HepG2 (cell line): ENCODE measurements around the gene ALG8. TPM values are rescaled to one million over a fixed set of nuclear protein-coding genes. Genes with fewer than 3 reads are reported as not detected.

Source experiments
- AHR ChIP-seq: IDR thresholded peaks from 2 replicates; pipeline ENCODE4 v1.6.1; 2018; ENCODE audit warnings: missing genetic modification reagents, missing compliant biosample characterization
- ARID3A ChIP-seq: IDR thresholded peaks from 2 replicates; pipeline ENCODE4 v1.6.1; 2012; ENCODE audit warnings: low read depth, low read length, improper control_type of control experiment
- ATM ChIP-seq: fragments of 450-650 bp; IDR thresholded peaks from 2 replicates; pipeline ENCODE4 v1.7.1; 2017; ENCODE audit warnings: mild to moderate bottlenecking, borderline replicate concordance
- CCDC6 ChIP-seq: sonication (generic); formaldehyde crosslinking; IDR thresholded peaks from 2 replicates; pipeline ENCODE4 v1.8.1; 2022; ENCODE audit warnings: mild to moderate bottlenecking, missing genetic modification reagents, moderate library complexity
- DNMT1 ChIP-seq: sonication (generic); formaldehyde crosslinking; IDR thresholded peaks from 2 replicates; pipeline ENCODE4 v1.5.1; 2020; ENCODE audit warnings: mild to moderate bottlenecking, missing genetic modification reagents
- ELF3 ChIP-seq: IDR thresholded peaks from 2 replicates; pipeline ENCODE4 v1.6.1; 2016; ENCODE audit warnings: missing genetic modification reagents, missing compliant biosample characterization
- HNF4G ChIP-seq, 2 experiments: sonication (generic) in 1 of 2; formaldehyde crosslinking in 1 of 2; IDR thresholded peaks; 2 replicates each; pipeline versions ENCODE4 v1.4.0 to v1.6.1; 2011 to 2020; ENCODE audit warnings: borderline replicate concordance in 2 of 2, low read depth in 2 of 2, mild to moderate bottlenecking in 2 of 2, low read length in 1 of 2, missing genetic modification reagents in 1 of 2, moderate library complexity in 1 of 2
- IRX3 ChIP-seq: sonication (generic); formaldehyde crosslinking; IDR thresholded peaks from 2 replicates; pipeline ENCODE4 v1.8.1; 2023; ENCODE audit warnings: mild to moderate bottlenecking, low read depth, missing genetic modification reagents, borderline replicate concordance
- KDM4B ChIP-seq: sonication (generic); formaldehyde crosslinking; IDR thresholded peaks from 2 replicates; pipeline ENCODE4 v1.4.0; 2020; ENCODE audit warnings: missing genetic modification reagents
- KLF16 ChIP-seq, 2 experiments: sonication (generic) in 1 of 2; formaldehyde crosslinking in 1 of 2; IDR thresholded peaks; 2 replicates each; pipeline versions ENCODE4 v1.6.1 to v1.8.0; 2016 to 2023; ENCODE audit warnings: missing genetic modification reagents in 2 of 2, missing compliant biosample characterization in 1 of 2
- MTF2 ChIP-seq: sonication (generic); formaldehyde crosslinking; IDR thresholded peaks from 2 replicates; pipeline ENCODE4 v1.5.0; 2020; ENCODE audit warnings: missing genetic modification reagents, borderline replicate concordance
- NFKBIZ ChIP-seq: IDR thresholded peaks from 2 replicates; pipeline ENCODE4 v1.6.1; 2018; ENCODE audit warnings: missing genetic modification reagents, missing compliant biosample characterization
- PCBP1 ChIP-seq: fragments of 200-400 bp; formaldehyde crosslinking; IDR thresholded peaks from 2 replicates; pipeline ENCODE4 v1.6.1; 2017; ENCODE audit warnings: mild to moderate bottlenecking, low read depth, low read length, borderline replicate concordance
- SMAD3 ChIP-seq: sonication (generic); formaldehyde crosslinking; IDR thresholded peaks from 2 replicates; pipeline ENCODE4 v1.4.0; 2020; ENCODE audit warnings: missing genetic modification reagents
- SRF ChIP-seq: IDR thresholded peaks from 2 replicates; pipeline ENCODE4 v1.6.1; 2011; ENCODE audit warnings: mild to moderate bottlenecking, low read depth, low read length, moderate library complexity
- SUZ12 ChIP-seq: fragments of 150-350 bp; IDR thresholded peaks from 2 replicates; pipeline ENCODE4 v1.6.1; 2014; ENCODE audit warnings: low read depth, low read length
- TRAFD1 ChIP-seq: sonication (generic); formaldehyde crosslinking; IDR thresholded peaks from 2 replicates; pipeline ENCODE4 v1.5.1; 2020; ENCODE audit warnings: missing genetic modification reagents, mild to moderate bottlenecking, borderline replicate concordance
- ZFP90 ChIP-seq: sonication (generic); formaldehyde crosslinking; IDR thresholded peaks from 2 replicates; pipeline ENCODE4 v1.8.0; 2022; ENCODE audit warnings: missing genetic modification reagents, mild to moderate bottlenecking, inconsistent platforms, borderline replicate concordance
- ZNF292 ChIP-seq: sonication (generic); formaldehyde crosslinking; IDR thresholded peaks from 2 replicates; pipeline ENCODE4 v1.8.1; 2022; ENCODE audit warnings: mild to moderate bottlenecking, low read depth, missing genetic modification reagents, borderline replicate concordance
- ZNF331 ChIP-seq: sonication (generic); formaldehyde crosslinking; IDR thresholded peaks from 2 replicates; pipeline ENCODE4 v1.4.0; 2020; ENCODE audit warnings: missing genetic modification reagents
- ZNF512B ChIP-seq: sonication (generic); formaldehyde crosslinking; IDR thresholded peaks from 2 replicates; pipeline ENCODE4 v1.5.1; 2020; ENCODE audit warnings: missing genetic modification reagents, mild to moderate bottlenecking, borderline replicate concordance
- ZNF629 ChIP-seq: sonication (generic); formaldehyde crosslinking; conservative IDR thresholded peaks from 2 replicates; pipeline ENCODE4 v1.5.0; 2020; ENCODE audit warnings: missing genetic modification reagents
- ZNF788 ChIP-seq: sonication (generic); formaldehyde crosslinking; IDR thresholded peaks from 2 replicates; pipeline ENCODE4 v1.5.0; 2020; ENCODE audit warnings: mild to moderate bottlenecking, missing genetic modification reagents, borderline replicate concordance
- ZSCAN31 ChIP-seq: sonication (generic); formaldehyde crosslinking; IDR thresholded peaks from 2 replicates; pipeline ENCODE4 v1.5.0; 2020; ENCODE audit warnings: low read depth, mild to moderate bottlenecking, missing genetic modification reagents
- polyA plus RNA-seq, 8 experiments: library from polyadenylated mRNA; depleted of rRNA in 3 of 8; stranded (reverse) in 7 of 8; unstranded in 1 of 8; fragments of >200 nt; fragmentation: Illumina TruSeq in 4 of 8; extraction: Trizol in 4 of 8; gene quantifications; 2 replicates each; pipeline versions ENCODE4 v1.2.1 to v1.2.3, GENCODE V29; 2011 to 2016; ENCODE audit warnings: low read depth in 4 of 8, missing spikeins in 1 of 8, mixed read lengths in 1 of 8; ENCODE audit not compliant: insufficient read depth in 1 of 8
- total RNA-seq, 5 experiments: library from RNA; depleted of rRNA; stranded (reverse); fragments of >200 nt; fragmentation: Illumina TruSeq; extraction: Trizol; gene quantifications; 2 replicates each; pipeline ENCODE4 v1.2.3, GENCODE V29; 2016; ENCODE audit warnings: low read depth in 1 of 5

Gene ALG8
- total and polyA plus RNA-seq, 2 of the 13 experiments (the other 11 are each of a cell fraction or from before 2014, with no cell fraction given) = 75.8 to 88.0 TPM

GRCh38 chr11:78061088-78061920 is 78.1 kb downstream of the ALG8 start (continued):
- TF ChIP-seq IRX3 (CRISPR knock-in tag) (no peak), SMAD3 (no peak), ZFP90 (no peak), ELF3 (no peak), DNMT1 (CRISPR knock-in tag) (no peak), CCDC6 (CRISPR knock-in tag) (no peak), AHR (CRISPR knock-in tag) (no peak), ZSCAN31 (CRISPR knock-in tag) (0 out of 2 replicates have a peak, but pooled peaks have one; percentile 37), ZNF629 (no peak), PCBP1 (no peak), MTF2 (CRISPR knock-in tag) (no peak), ZNF788 (CRISPR knock-in tag) (peak; percentile 46; the same call in 1 of the 2 replicates), ATM (no peak), ZNF512B (no peak), TRAFD1 (CRISPR knock-in tag) (no peak), KLF16 (CRISPR knock-in tag; IDR thresholded peaks at IDR 0.05) (no peak), HNF4G (IDR thresholded peaks at IDR 0.05; ENCODE audit: borderline replicate concordance, low read depth, low read length) (no peak), HNF4G (CRISPR knock-in tag; IDR thresholded peaks at IDR 0.05; ENCODE audit: borderline replicate concordance, low read depth) (no peak), KDM4B (CRISPR knock-in tag) (no peak), ZNF292 (peak; percentile 81; the same call in 1 of the 2 replicates), ZNF331 (CRISPR knock-in tag) (no peak), NFKBIZ (CRISPR knock-in tag) (no peak), SUZ12 (no peak), ARID3A (no peak), SRF (no peak)
